ENCODE results near the gene C19orf12.

GRCh38 chr19:29717051-29717450, 2.0 kb upstream of the C19orf12 start:
- TF ChIP-seq FOXM1 (IDR thresholded peaks at IDR 0.05; ENCODE audit: borderline replicate concordance), result no peak
- TF ChIP-seq PKNOX1 (IDR thresholded peaks at IDR 0.05), result no peak
- no peak for TF ChIP-seq TARDBP (IDR thresholded peaks at IDR 0.05)
